ENCODE results near the gene EFTUD2. TPM values are rescaled to one million over a fixed set of nuclear protein-coding genes. Genes with fewer than 3 reads are reported as not detected.
A peak's percentile ranks its signal among the peaks of the same experiment; 100 is the strongest.

EFTUD2 gene
- total RNA-seq, 2 experiments from 2014 or later = 258 TPM

GRCh38 chr17:44918006-44918405 lies 18.8 kb upstream of the EFTUD2 start:
- DNase-seq = no peak
- peaks cover 28% of the 10 kb centered on the region for H3K27me3 Mint-ChIP-seq
- peaks cover 4% of the 10 kb centered on the region for H3K4me1 Mint-ChIP-seq
- H3K36me3 Mint-ChIP-seq = no peaks in the 10 kb centered on the region
- H3K27ac Mint-ChIP-seq = no peak overlapping the region
- no peak overlapping the region for H3K4me3 Mint-ChIP-seq
- no peaks in the 10 kb centered on the region for H3K9me3 Mint-ChIP-seq

- Mint-ChIP-seq H3K36me3 (no peaks in the 10 kb centered on the region), H3K9me3 (no peaks in the 10 kb centered on the region), H3K27me3 (peaks cover 28% of the 10 kb centered on the region), H3K4me3 (no peak overlapping the region), H3K27ac (no peak overlapping the region), H3K4me1 (peaks cover 4% of the 10 kb centered on the region)
- DNase-seq = no peak
Measured at GRCh38 chr17:44917456-44917855, 18.2 kb upstream of the EFTUD2 start.

GRCh38 chr17:44916781-44917241 lies 17.6 kb upstream of the EFTUD2 start:
- H3K4me3 Mint-ChIP-seq = no peak overlapping the region
- H3K9me3 Mint-ChIP-seq = no peaks in the 10 kb centered on the region
- H3K4me1 Mint-ChIP-seq = peaks cover 4% of the 10 kb centered on the region
- no peak overlapping the region for H3K27ac Mint-ChIP-seq
- no peak for DNase-seq
- H3K27me3 Mint-ChIP-seq = peaks cover 32% of the 10 kb centered on the region
- no peaks in the 10 kb centered on the region for H3K36me3 Mint-ChIP-seq

GRCh38 chr17:44915862-44916780 lies 16.9 kb upstream of the EFTUD2 start:
- Mint-ChIP-seq H3K4me1 (peaks cover 5% of the 10 kb centered on the region), H3K4me3 (no peak overlapping the region), H3K9me3 (no peaks in the 10 kb centered on the region), H3K27me3 (peaks cover 33% of the 10 kb centered on the region), H3K36me3 (no peaks in the 10 kb centered on the region), H3K27ac (no peak overlapping the region)
- DNase-seq = no peak

- no peak within 1 kb of the TSS for H3K27ac Mint-ChIP-seq
- no peaks in the 10 kb centered on the region for H3K36me3 Mint-ChIP-seq
- peaks cover 7% of the 10 kb centered on the region for H3K4me1 Mint-ChIP-seq
- H3K9me3 Mint-ChIP-seq = no peaks in the 10 kb centered on the region
- no peak within 1 kb of the TSS for H3K4me3 Mint-ChIP-seq
- H3K27me3 Mint-ChIP-seq = peaks cover 38% of the 10 kb centered on the region
- DNase-seq = no peak
Measured at GRCh38 chr17:44915321-44915726, 16.1 kb upstream of the EFTUD2 start, which contains the start of gene GFAP. TSS of gene GFAP (minus strand) at chr17:44915500. CDS start at chr17:44915486, 14 bp downstream.

GRCh38 chr17:44914698-44915271 lies 15.5 kb upstream of the EFTUD2 start:
- H3K4me1 Mint-ChIP-seq = peaks cover 5% of the 10 kb centered on the region
- H3K27ac Mint-ChIP-seq = no peak overlapping the region
- H3K27me3 Mint-ChIP-seq = peaks cover 38% of the 10 kb centered on the region
- no peak overlapping the region for H3K4me3 Mint-ChIP-seq
- no peaks in the 10 kb centered on the region for H3K36me3 Mint-ChIP-seq
- H3K9me3 Mint-ChIP-seq = no peaks in the 10 kb centered on the region
- no peak for DNase-seq

- H3K36me3 Mint-ChIP-seq = no peaks in the 10 kb centered on the region
- H3K27ac Mint-ChIP-seq = no peak overlapping the region
- no peaks in the 10 kb centered on the region for H3K9me3 Mint-ChIP-seq
- peaks cover 5% of the 10 kb centered on the region for H3K4me1 Mint-ChIP-seq
- peaks cover 38% of the 10 kb centered on the region for H3K27me3 Mint-ChIP-seq
- no peak for DNase-seq
- no peak overlapping the region for H3K4me3 Mint-ChIP-seq
Measured at GRCh38 chr17:44914148-44914547, 14.9 kb upstream of the EFTUD2 start.

- Mint-ChIP-seq H3K27ac (no peak overlapping the region), H3K4me1 (peaks cover 5% of the 10 kb centered on the region), H3K36me3 (no peaks in the 10 kb centered on the region), H3K27me3 (peaks cover 38% of the 10 kb centered on the region), H3K4me3 (no peak overlapping the region), H3K9me3 (no peaks in the 10 kb centered on the region)
- DNase-seq = no peak
Measured at GRCh38 chr17:44913676-44914075, 14.4 kb upstream of the EFTUD2 start.

GRCh38 chr17:44912763-44913544 lies 13.7 kb upstream of the EFTUD2 start:
- Mint-ChIP-seq H3K27me3 (peaks cover 38% of the 10 kb centered on the region), H3K36me3 (no peaks in the 10 kb centered on the region), H3K9me3 (no peaks in the 10 kb centered on the region), H3K4me3 (no peak overlapping the region), H3K4me1 (peaks cover 5% of the 10 kb centered on the region), H3K27ac (no peak overlapping the region)
- DNase-seq = no peak

GRCh38 chr17:44911133-44912001 lies 12.1 kb upstream of the EFTUD2 start:
- DNase-seq = peak; percentile 49
- no peaks in the 10 kb centered on the region for H3K36me3 Mint-ChIP-seq
- H3K4me1 Mint-ChIP-seq = peaks cover 5% of the 10 kb centered on the region
- no peak overlapping the region for H3K27ac Mint-ChIP-seq
- H3K9me3 Mint-ChIP-seq = no peaks in the 10 kb centered on the region
- H3K4me3 Mint-ChIP-seq = no peak overlapping the region
- H3K27me3 Mint-ChIP-seq = peaks cover 38% of the 10 kb centered on the region

GRCh38 chr17:44910231-44911106 lies 11.2 kb upstream of the EFTUD2 start:
- no peaks in the 10 kb centered on the region for H3K36me3 Mint-ChIP-seq
- H3K9me3 Mint-ChIP-seq = no peaks in the 10 kb centered on the region
- H3K27ac Mint-ChIP-seq = no peak overlapping the region
- peaks cover 38% of the 10 kb centered on the region for H3K27me3 Mint-ChIP-seq
- no peak for DNase-seq
- H3K4me3 Mint-ChIP-seq = no peak overlapping the region
- H3K4me1 Mint-ChIP-seq = peaks cover 5% of the 10 kb centered on the region

GRCh38 chr17:44909681-44910144 lies 10.5 kb upstream of the EFTUD2 start:
- no peak overlapping the region for H3K4me3 Mint-ChIP-seq
- H3K27me3 Mint-ChIP-seq = peaks cover 34% of the 10 kb centered on the region
- peaks cover 5% of the 10 kb centered on the region for H3K4me1 Mint-ChIP-seq
- H3K9me3 Mint-ChIP-seq = no peaks in the 10 kb centered on the region
- no peak for DNase-seq
- no peak overlapping the region for H3K27ac Mint-ChIP-seq
- H3K36me3 Mint-ChIP-seq = no peaks in the 10 kb centered on the region

GRCh38 chr17:44908761-44909326 lies 9.6 kb upstream of the EFTUD2 start:
- no peaks in the 10 kb centered on the region for H3K36me3 Mint-ChIP-seq
- H3K4me1 Mint-ChIP-seq = peaks cover 5% of the 10 kb centered on the region
- H3K27me3 Mint-ChIP-seq = peaks cover 33% of the 10 kb centered on the region
- DNase-seq = no peak
- H3K27ac Mint-ChIP-seq = no peak overlapping the region
- no peak overlapping the region for H3K4me3 Mint-ChIP-seq
- no peaks in the 10 kb centered on the region for H3K9me3 Mint-ChIP-seq
